ENCODE results near the gene KCNV2.

GRCh38 chr9:2726650-2727340 lies 9.5 kb downstream of the KCNV2 start:
- TF ChIP-seq POLR2A (IDR thresholded peaks at IDR 0.05; ENCODE audit: low read depth, low read length) (no peak), POLR2AphosphoS5 (IDR thresholded peaks at IDR 0.05; ENCODE audit: low read depth, low read length) (no peak), PAX5 (IDR thresholded peaks at IDR 0.05; ENCODE audit: insufficient read depth, low read length, severe bottlenecking) (no peak), SPI1 (IDR thresholded peaks at IDR 0.05; ENCODE audit: low read depth, low read length) (no peak), TAF1 (IDR thresholded peaks at IDR 0.05; ENCODE audit: low read depth, low read length) (no peak)

Data from GM12891 (cell line).